Cardiac muscle cell (in vitro differentiated cells and primary cell): ENCODE data around the gene RTP5. TPM values are rescaled to one million over a fixed set of nuclear protein-coding genes. Genes with fewer than 3 reads are reported as not detected.

ENCODE experiments used
- DNase-seq, 2 donors: peaks; one replicate each; pipeline versions ENCODE4 v3.0.0 to v3.0.0-alpha.2; 2010 to 2017; ENCODE audit warnings: low read depth in 1 of 2, low spot score in 1 of 2
- H3K27ac ChIP-seq: fragments of 200-600 bp; sonication (generic); 2 replicates; pipeline ENCODE4 v1.5.1; 2016
- H3K27me3 ChIP-seq: fragments of 200-600 bp; sonication (generic); 2 replicates; pipeline ENCODE4 v1.6.0; 2016; ENCODE audit warnings: control low read depth
- H3K36me3 ChIP-seq: fragments of 200-600 bp; sonication (generic); 2 replicates; pipeline ENCODE4 v1.5.1; 2016; ENCODE audit warnings: control low read depth
- H3K4me1 ChIP-seq: fragments of 200-600 bp; sonication (generic); 2 replicates; pipeline ENCODE4 v1.8.1; 2017; ENCODE audit warnings: low read depth, mild to moderate bottlenecking, mixed run types
- H3K4me3 ChIP-seq: fragments of 200-600 bp; sonication (generic); 2 replicates; pipeline ENCODE4 v1.5.1; 2016; ENCODE audit warnings: mild to moderate bottlenecking
- H3K9me3 ChIP-seq: fragments of 200-600 bp; sonication (generic); 2 replicates; pipeline ENCODE4 v1.5.1; 2017; ENCODE audit warnings: low read depth, mild to moderate bottlenecking, control low read depth
- CTCF ChIP-seq: IDR thresholded peaks from 2 replicates; pipeline ENCODE4 v1.5.1; 2012; ENCODE audit warnings: low read depth, mild to moderate bottlenecking, low read length
- polyA plus RNA-seq: library from polyadenylated mRNA; unstranded; fragments of >200 nt; fragmentation: Nextera tagmentation; extraction: Ambion mirVana; gene quantifications from 2 replicates; pipeline ENCODE4 v1.2.1, GENCODE V29; 2016
- total RNA-seq: library from RNA; depleted of rRNA; stranded (reverse); fragments of >200 nt; gene quantifications from 2 replicates; pipeline ENCODE4 v1.2.3, GENCODE V29; 2016

RTP5 gene
- total and polyA plus RNA-seq, 2 experiments from 2014 or later, result not detected

GRCh38 chr2:241837197-241837965, 32.1 kb upstream of the RTP5 start:
- no peaks in the 10 kb centered on the region for H3K27me3 ChIP-seq
- DNase-seq, result no peak
- H3K36me3 ChIP-seq, result no peaks in the 10 kb centered on the region
- no peak overlapping the region for H3K27ac ChIP-seq
- H3K4me1 ChIP-seq, result no peaks in the 10 kb centered on the region
- no peak overlapping the region for H3K4me3 ChIP-seq
- no peaks in the 10 kb centered on the region for H3K9me3 ChIP-seq
- TF ChIP-seq CTCF, result no peak

DNA sequence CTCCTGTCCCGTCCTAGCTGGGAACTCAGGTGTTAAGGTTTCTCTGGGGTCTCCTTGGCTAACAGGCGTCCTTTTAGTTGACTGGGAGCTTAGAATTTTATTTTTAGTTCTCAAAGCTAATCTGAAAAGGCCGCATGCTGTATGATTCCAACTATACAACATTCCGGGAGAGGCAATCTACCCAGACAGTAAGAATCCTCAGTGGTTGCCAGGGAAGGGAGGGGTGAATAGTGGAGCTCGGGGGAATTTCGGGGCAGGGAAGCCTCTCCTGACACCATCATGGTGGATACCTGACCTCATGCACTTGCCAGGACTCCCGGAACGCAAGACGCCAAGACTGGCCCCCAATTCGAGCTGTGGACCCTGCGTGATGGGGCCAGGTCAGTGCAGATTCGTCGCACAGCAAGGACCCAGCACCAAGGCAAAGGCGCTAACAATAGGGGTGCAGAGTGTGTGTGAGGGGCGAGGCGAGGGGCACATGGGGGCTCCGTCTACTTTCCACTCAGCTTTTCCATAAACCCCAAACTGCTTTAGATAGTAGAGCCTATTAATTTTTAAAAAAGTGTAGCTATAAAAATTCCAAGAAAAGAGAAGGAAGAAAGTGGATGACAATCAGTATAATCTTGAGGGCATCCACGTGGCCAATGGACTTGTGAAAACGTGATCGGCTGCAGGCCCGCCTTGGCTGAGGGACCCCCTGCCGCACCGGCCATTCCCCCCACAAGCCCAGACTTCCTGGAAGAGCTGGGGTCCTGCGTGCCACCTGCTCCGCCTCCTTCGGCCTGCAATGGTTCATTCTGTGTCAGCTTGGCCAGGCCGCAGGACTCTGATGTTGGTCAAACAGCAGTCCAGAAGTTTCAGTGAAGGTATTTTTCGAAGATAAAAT, 28.1 kb upstream of the RTP5 start:
- H3K4me3 ChIP-seq, result no peak overlapping the region
- DNase-seq, result no peak
- H3K27me3 ChIP-seq, result peaks cover 26% of the 10 kb centered on the region
- TF ChIP-seq CTCF, result no peak
- H3K36me3 ChIP-seq, result no peaks in the 10 kb centered on the region
- H3K27ac ChIP-seq, result no peak overlapping the region
- H3K4me1 ChIP-seq, result no peaks in the 10 kb centered on the region
- no peaks in the 10 kb centered on the region for H3K9me3 ChIP-seq

DNA sequence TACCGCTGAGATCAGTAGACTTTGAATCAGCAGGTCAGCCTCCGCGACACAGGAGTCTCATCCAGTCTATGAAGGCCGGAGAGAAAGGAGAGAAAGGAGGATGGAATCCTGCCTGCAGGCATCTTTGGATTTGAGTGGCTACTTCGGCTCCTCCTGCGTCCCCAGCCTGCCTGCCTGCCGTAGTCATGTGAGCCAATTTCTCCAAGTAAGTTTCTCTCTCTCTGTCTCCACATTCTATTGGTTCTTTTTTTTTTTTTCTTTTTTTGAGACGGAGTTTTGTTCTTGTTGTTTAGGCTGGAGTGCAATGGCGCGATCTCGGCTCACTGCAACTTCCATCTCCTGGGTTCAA, 27.5 kb upstream of the RTP5 start:
- H3K4me3 ChIP-seq, result no peak overlapping the region
- no peaks in the 10 kb centered on the region for H3K9me3 ChIP-seq
- no peak for DNase-seq
- H3K27me3 ChIP-seq, result peaks cover 28% of the 10 kb centered on the region
- no peaks in the 10 kb centered on the region for H3K36me3 ChIP-seq
- no peak overlapping the region for H3K27ac ChIP-seq
- H3K4me1 ChIP-seq, result no peaks in the 10 kb centered on the region
- TF ChIP-seq CTCF, result no peak

GRCh38 chr2:241842620-241843211, 26.8 kb upstream of the RTP5 start:
- H3K9me3 ChIP-seq, result no peaks in the 10 kb centered on the region
- no peaks in the 10 kb centered on the region for H3K36me3 ChIP-seq
- H3K27ac ChIP-seq, result no peak overlapping the region
- peaks cover 28% of the 10 kb centered on the region for H3K27me3 ChIP-seq
- H3K4me3 ChIP-seq, result no peak overlapping the region
- no peaks in the 10 kb centered on the region for H3K4me1 ChIP-seq
- no peak for TF ChIP-seq CTCF
- DNase-seq, result no peak

- Histone ChIP-seq H3K9me3 (no peaks in the 10 kb centered on the region), H3K27me3 (peaks cover 28% of the 10 kb centered on the region), H3K4me1 (no peaks in the 10 kb centered on the region), H3K36me3 (no peaks in the 10 kb centered on the region), H3K4me3 (no peak overlapping the region), H3K27ac (no peak overlapping the region)
- TF ChIP-seq CTCF, result no peak
- no peak for DNase-seq
These were observed 26.0 kb upstream of the RTP5 start for GRCh38 chr2:241843321-241844065.
